NAMALWA (cell line): Measurements from ENCODE around the gene HS3ST1.
"Not testable (repeated sequence)": the region's sequence is repeated elsewhere in the genome, so short reads cannot be mapped to it uniquely, and the experiment has no call there.

Source experiments
- DNase-seq: peaks from one replicate; pipeline ENCODE4 v3.0.0-alpha.2; 2015; ENCODE audit warnings: low spot score

Gene HS3ST1

DNA sequence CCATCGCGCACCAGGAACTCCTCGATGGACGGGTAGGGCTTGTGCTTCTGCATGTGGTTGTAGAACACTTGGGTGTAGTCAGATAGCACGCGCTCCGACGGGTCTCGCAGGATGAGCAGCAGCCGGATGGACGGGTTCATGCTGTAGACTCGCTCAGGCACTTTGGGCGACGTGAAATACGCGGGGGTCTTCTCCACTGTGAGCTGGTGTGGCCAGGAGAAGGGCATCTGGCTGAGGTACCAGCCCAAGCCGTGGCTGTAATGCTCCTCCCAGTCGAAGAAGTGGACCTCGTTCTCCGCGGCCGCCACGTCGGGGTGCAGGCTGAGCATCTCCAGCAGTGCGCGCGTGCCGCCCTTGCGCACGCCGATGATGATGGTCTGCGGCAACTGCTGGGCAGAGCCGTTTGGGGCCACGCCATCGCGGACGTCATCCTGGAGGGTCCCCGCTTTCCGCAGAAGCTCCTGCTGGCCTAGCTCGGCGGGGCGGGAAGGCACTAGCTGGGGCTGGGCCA, 29.2 kb downstream of the HS3ST1 start:
- no peak for DNase-seq

GRCh38 chr4:11397819-11398610, 30.7 kb downstream of the HS3ST1 start:
- DNase-seq = no peak

GRCh38 chr4:11397146-11397545, 31.5 kb downstream of the HS3ST1 start:
- DNase-seq = no peak

DNA sequence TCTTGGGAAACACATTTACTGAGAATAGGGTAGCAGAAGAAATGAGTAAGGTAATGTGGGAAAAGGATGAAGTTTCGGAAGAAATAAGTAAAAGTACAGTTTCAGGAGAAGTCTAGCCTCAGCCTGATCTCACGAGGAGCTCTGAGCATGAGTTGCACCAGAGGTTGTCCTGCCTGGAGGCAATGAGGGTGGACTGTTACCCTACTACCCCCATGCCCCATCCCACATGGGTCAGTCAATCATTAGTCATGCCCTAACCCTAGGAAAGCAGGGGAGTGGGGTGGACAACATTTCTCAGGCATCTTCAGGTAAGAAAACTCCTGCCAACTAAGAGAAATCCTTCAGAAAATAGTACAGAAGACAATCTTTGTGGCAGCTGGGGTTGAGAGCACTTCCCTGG, 35.1 kb downstream of the HS3ST1 start:
- DNase-seq = no peak

- DNase-seq = not testable (repeated sequence)
These were observed 44.6 kb downstream of the HS3ST1 start for GRCh38 chr4:11384072-11384471.

DNA sequence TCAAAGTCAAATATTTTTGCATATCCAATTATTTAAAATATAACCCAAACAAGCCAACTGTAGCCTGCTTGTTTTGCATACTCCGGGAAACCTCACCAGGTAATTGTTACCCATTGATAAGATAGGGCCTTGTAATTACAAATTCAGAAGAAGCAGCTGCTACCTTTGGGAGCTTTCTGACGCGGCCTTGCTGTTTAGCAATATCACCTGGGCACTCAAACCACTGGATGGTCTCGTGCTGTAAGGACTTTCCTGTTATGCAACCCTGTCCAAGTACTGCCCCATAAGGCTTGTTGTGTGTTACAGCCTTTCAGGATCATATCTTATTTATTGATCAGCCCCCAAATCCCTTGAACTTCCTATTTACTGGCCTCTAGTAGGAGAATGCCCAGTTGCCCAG, 52.1 kb downstream of the HS3ST1 start:
- DNase-seq = no peak

DNA sequence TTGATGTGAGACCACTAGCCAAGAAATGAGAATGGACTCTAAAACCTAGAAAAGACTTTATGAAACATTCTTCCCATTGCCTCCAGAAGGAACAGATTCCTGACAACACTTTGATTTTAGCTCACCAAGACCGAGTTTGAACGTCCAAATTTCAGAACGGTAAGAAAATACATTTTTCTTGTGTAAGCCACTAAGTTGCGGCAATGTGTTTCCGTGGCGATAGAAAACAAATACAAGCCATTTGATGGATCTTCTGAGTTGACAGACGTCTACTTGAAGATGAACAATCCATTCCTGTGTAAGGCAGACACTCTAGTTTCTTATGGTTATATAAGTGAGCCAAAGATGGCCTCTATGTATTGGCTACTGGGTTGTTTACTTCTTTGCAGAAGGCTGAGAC, 52.5 kb downstream of the HS3ST1 start:
- DNase-seq = no peak

DNA sequence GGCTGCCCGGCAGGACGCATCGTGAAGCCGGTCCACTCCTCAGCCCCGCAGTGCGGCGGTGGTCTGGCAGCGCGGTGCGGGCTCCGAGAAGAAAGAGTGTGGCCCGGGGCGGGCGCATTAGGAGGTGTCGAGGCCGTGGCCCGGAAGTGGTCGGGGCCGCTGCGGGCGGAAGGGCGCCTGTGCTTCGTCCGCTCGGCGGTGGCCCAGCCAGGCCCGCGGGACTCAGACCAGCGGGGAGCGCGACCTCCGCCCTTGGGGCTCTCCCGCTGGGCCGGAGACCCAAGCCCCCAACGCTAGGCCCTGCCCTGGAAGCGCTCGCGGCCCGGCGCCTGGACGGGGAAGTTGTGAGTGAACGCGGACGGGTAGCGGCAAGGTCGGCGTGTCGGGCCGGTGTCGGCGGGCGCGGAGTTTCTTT, 60.0 kb downstream of the HS3ST1 start:
- DNase-seq = no peak

DNA sequence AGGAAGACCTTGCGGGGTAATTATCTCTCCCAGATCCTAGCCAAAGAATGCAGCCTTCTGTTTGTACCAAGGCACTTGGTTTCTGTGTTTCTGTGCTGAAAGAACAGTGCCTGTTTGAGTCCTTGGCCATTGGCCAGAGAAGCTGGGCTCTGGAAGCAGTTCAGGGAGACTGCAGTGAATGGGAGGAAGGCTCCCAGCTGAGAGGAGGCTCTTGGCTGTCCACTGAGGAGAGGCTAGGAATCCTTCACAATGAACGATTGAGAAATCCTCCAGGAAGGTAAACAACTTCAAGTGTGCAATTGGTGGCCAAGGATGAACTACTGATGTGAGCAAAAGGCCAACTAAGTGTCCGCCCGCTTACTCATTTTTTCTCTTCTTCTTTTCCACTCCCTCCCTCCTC, 61.3 kb downstream of the HS3ST1 start:
- DNase-seq = no peak

GRCh38 chr4:11366859-11367258, 61.8 kb downstream of the HS3ST1 start:
- DNase-seq = no peak

GRCh38 chr4:11365039-11365438, 63.7 kb downstream of the HS3ST1 start:
- no peak for DNase-seq

- no peak for DNase-seq
These were observed 69.1 kb downstream of the HS3ST1 start for GRCh38 chr4:11359591-11359990.

- DNase-seq = no peak
These were observed 73.5 kb downstream of the HS3ST1 start for GRCh38 chr4:11355226-11355625.

DNA sequence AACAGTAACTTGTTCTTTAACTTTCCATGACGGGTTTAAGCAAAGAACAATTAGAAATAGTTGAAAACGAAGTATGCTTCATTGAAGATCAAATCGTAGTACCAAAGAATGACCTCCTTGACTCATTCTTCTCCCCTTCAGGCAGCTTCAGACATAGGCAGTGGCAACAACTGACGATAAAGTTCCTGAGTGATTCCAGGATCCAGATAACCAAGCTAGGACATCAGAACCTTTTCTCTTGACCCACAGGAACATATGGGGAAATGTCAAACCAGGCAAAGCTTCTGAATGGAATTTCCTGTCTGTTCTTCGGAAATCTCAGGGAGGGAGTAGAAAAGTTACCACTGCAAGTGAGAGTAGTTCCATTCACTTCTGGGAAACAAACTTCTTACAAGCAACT, 74.2 kb downstream of the HS3ST1 start:
- DNase-seq = no peak

DNA sequence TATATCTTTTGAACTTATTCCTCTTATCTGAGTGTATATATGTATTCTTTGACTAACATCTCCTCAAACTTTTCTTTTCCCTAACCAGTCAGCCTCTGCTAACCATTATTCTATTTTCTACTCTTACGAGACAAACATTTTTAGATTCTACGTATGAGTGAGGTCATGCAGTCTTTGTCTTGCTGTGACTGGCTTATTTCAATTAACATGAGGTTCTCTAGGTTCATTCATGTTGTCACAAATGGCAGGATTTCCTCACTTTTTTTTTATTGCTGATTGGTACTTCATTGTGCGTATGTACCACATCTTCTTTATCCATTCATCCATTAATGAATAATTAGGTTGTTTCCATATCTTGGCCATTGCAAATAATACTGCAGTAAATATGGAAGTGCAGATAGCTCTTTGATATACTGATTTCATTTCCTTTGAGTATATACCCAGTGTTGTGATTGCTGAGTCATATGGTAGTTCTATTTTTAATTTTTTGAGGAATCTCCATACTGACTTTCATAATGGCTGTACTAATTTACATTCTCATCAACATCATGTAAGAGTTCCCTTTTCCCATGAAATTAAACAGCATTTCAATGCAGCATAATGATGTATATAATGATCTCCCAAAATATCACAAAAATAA, 80.1 kb downstream of the HS3ST1 start:
- no peak for DNase-seq

DNA sequence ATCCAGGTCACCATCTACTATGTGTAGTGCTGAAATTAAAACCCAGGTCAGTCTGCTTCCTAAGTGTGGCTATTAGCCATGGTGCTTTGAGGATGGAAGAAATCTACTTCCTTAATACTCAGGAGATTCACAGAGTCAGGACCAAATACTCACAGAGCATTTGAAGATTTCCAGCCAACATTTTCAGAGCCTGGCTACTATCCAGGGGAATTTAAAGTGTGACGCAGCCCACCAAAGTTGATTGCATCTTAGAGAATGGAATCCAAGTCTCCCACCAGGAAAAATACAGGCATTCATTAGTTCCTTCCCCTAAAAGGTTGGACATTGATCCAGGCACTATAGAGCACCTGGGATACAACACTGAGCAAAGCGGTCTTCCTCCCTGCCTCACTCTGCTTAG, 83.8 kb downstream of the HS3ST1 start:
- DNase-seq = no peak

DNA sequence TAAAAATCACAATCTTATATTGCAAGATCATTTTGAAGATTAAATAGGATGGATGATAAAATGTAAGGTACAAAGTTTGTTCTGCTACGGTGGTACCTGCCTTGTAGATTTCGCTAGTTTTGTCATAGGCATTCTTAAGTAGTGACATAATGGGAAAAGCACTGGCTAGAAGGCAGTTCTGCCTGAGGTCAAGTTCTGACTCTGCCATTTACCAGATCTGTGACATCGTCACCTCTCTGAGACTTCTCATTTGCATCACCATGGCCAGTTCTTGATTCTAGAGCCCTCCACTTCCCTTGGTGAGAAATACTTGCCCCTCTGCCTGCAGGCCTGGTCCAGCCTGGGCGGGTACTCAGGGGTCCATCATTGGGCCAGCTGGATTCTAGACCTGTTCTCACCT, 85.2 kb downstream of the HS3ST1 start:
- no peak for DNase-seq
